GM12878 (cell line): ENCODE measurements around the gene SLC1A5.

Source experiments
- EP300 ChIP-seq, 2 experiments: fragments of 150-350 bp in 1 of 2; IDR thresholded peaks; 2 replicates each; pipeline ENCODE4 v1.6.1; 2011 to 2012; ENCODE audit warnings: low read depth in 2 of 2, low read length in 2 of 2, borderline replicate concordance in 1 of 2, improper control_type of control experiment in 1 of 2, inconsistent platforms in 1 of 2; ENCODE audit not compliant: control insufficient read depth in 1 of 2
- EZH2 ChIP-seq: IDR thresholded peaks from 2 replicates; pipeline ENCODE4 v1.6.1; 2012; ENCODE audit warnings: low read depth, mild to moderate bottlenecking, control low read depth, inconsistent platforms, low read length, borderline replicate concordance; ENCODE audit not compliant: control insufficient read depth
- FOXM1 ChIP-seq: IDR thresholded peaks from 2 replicates; pipeline ENCODE4 v1.6.1; 2012; ENCODE audit warnings: low read depth, mild to moderate bottlenecking, inconsistent platforms, low read length, moderate library complexity
- RAD21 ChIP-seq: IDR thresholded peaks from 2 replicates; pipeline ENCODE4 v1.6.1; 2011; ENCODE audit warnings: mild to moderate bottlenecking, low read depth, low read length, moderate library complexity; ENCODE audit not compliant: insufficient read depth
- RBBP5 ChIP-seq: fragments of 200-600 bp; sonication (generic); conservative IDR thresholded peaks from 2 replicates; pipeline ENCODE4 v1.6.1; 2016
- TAF1 ChIP-seq: IDR thresholded peaks from 2 replicates; pipeline ENCODE4 v1.6.1; 2011; ENCODE audit warnings: mild to moderate bottlenecking, low read depth, low read length, borderline replicate concordance
- TARDBP ChIP-seq: IDR thresholded peaks from 2 replicates; pipeline ENCODE4 v1.6.1; 2016; ENCODE audit warnings: borderline replicate concordance
- YY1 ChIP-seq: IDR thresholded peaks from 2 replicates; pipeline ENCODE4 v1.6.1; 2011; ENCODE audit warnings: low read depth, mild to moderate bottlenecking, low read length
- ZNF274 ChIP-seq: IDR thresholded peaks from one replicate; pipeline ENCODE4 v1.8.0; 2011; ENCODE audit not compliant: insufficient read length, insufficient read depth
- TF ChIP-seq, protein P1 (sequence below), 3 experiments: IDR thresholded peaks in 2 of 3; conservative IDR thresholded peaks in 1 of 3; 2 replicates each; pipeline ENCODE4 v1.5.1; 2011; ENCODE audit warnings: low read depth in 3 of 3, low read length in 3 of 3, mild to moderate bottlenecking in 3 of 3, control low read depth in 2 of 3, moderate library complexity in 2 of 3, inconsistent platforms in 1 of 3, mixed read lengths in 1 of 3; ENCODE audit not compliant: control insufficient read depth in 2 of 3, insufficient read depth in 1 of 3; ENCODE audit errors: extremely low read depth in 1 of 3
- TF ChIP-seq, protein P2 (sequence below): IDR thresholded peaks from 2 replicates; pipeline ENCODE4 v1.6.1; 2012; ENCODE audit warnings: mild to moderate bottlenecking, low read depth, low read length

DNA sequence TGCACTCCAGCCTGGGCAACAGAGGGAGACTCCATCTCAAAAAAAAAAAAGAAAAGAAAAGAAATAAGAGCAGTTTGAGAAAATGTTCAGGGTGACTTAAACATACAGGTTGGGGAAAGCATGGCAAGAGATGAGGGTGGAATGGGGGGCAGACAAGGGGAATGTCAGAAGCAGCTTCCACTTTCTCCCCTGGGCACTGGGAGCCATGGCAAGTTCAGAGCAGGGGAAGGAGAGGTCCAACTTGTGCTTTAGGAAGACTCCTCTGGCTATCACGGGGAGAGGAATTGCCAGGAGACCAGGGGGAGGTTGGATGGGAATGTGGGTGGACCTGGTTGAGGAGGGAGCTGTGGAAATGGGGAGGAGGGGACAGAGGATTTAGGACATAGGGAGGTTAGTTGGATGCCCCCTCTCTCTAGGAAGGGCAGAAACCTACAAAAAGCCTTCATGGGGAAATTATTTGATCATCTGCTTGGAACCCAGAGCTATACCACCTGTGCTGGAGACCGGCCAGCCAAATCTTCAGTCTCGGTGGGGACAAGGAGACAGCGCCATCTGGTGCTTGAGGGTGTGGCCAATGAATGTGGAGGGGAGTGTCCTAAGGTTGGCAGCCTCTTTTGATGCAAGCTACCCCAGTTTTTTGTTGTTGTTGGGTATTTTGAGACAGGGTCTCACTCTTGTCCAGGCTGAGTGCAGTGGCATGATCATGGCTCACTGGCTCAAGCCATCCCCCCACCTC is 34.8 kb downstream of the SLC1A5 start:
- TF ChIP-seq EP300 (IDR thresholded peaks at IDR 0.05; ENCODE audit: borderline replicate concordance in 1 of 2, control insufficient read depth in 1 of 2, low read depth in 2 of 2, low read length in 2 of 2) (no peak), FOXM1 (no peak), TARDBP (no peak), EZH2 (no peak), RBBP5 (no peak), YY1 (no peak), ZNF274 (no peak), RAD21 (peak; percentile 58), TAF1 (no peak)
- TF ChIP-seq, protein P1, sequence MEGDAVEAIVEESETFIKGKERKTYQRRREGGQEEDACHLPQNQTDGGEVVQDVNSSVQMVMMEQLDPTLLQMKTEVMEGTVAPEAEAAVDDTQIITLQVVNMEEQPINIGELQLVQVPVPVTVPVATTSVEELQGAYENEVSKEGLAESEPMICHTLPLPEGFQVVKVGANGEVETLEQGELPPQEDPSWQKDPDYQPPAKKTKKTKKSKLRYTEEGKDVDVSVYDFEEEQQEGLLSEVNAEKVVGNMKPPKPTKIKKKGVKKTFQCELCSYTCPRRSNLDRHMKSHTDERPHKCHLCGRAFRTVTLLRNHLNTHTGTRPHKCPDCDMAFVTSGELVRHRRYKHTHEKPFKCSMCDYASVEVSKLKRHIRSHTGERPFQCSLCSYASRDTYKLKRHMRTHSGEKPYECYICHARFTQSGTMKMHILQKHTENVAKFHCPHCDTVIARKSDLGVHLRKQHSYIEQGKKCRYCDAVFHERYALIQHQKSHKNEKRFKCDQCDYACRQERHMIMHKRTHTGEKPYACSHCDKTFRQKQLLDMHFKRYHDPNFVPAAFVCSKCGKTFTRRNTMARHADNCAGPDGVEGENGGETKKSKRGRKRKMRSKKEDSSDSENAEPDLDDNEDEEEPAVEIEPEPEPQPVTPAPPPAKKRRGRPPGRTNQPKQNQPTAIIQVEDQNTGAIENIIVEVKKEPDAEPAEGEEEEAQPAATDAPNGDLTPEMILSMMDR (IDR thresholded peaks at IDR 0.05 in 2 of 3, conservative IDR thresholded peaks at IDR 0.05 in 1 of 3; ENCODE audit: control insufficient read depth in 2 of 3, extremely low read depth in 1 of 3, insufficient read depth in 1 of 3, low read depth in 3 of 3, low read length in 3 of 3): peak; percentile 73 to 76 (median 75)
- TF ChIP-seq, protein P2, sequence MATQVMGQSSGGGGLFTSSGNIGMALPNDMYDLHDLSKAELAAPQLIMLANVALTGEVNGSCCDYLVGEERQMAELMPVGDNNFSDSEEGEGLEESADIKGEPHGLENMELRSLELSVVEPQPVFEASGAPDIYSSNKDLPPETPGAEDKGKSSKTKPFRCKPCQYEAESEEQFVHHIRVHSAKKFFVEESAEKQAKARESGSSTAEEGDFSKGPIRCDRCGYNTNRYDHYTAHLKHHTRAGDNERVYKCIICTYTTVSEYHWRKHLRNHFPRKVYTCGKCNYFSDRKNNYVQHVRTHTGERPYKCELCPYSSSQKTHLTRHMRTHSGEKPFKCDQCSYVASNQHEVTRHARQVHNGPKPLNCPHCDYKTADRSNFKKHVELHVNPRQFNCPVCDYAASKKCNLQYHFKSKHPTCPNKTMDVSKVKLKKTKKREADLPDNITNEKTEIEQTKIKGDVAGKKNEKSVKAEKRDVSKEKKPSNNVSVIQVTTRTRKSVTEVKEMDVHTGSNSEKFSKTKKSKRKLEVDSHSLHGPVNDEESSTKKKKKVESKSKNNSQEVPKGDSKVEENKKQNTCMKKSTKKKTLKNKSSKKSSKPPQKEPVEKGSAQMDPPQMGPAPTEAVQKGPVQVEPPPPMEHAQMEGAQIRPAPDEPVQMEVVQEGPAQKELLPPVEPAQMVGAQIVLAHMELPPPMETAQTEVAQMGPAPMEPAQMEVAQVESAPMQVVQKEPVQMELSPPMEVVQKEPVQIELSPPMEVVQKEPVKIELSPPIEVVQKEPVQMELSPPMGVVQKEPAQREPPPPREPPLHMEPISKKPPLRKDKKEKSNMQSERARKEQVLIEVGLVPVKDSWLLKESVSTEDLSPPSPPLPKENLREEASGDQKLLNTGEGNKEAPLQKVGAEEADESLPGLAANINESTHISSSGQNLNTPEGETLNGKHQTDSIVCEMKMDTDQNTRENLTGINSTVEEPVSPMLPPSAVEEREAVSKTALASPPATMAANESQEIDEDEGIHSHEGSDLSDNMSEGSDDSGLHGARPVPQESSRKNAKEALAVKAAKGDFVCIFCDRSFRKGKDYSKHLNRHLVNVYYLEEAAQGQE: no peak
